Coronary artery (tissue), 2 donors: ENCODE data around the gene PPP2R5A.

Experiments
- DNase-seq: peaks from one replicate; pipeline ENCODE4 v3.0.0-alpha.2; 2017; ENCODE audit warnings: low spot score
- H3K27ac ChIP-seq, 2 donors: fragments of 200-600 bp; sonication (generic); one replicate each; pipeline ENCODE4 v1.5.1; 2016 to 2019
- H3K4me3 ChIP-seq: fragments of 200-600 bp; sonication (generic); 2 replicates; pipeline ENCODE4 v1.5.1; 2016; ENCODE audit warnings: mild to moderate bottlenecking, moderate library complexity
- TF ChIP-seq, protein P1 (sequence below): fragments of 200-600 bp; sonication (generic); IDR thresholded peaks from one replicate; pipeline ENCODE4 v1.5.1; 2019; ENCODE audit warnings: antibody characterized with exemption

Gene PPP2R5A

DNA sequence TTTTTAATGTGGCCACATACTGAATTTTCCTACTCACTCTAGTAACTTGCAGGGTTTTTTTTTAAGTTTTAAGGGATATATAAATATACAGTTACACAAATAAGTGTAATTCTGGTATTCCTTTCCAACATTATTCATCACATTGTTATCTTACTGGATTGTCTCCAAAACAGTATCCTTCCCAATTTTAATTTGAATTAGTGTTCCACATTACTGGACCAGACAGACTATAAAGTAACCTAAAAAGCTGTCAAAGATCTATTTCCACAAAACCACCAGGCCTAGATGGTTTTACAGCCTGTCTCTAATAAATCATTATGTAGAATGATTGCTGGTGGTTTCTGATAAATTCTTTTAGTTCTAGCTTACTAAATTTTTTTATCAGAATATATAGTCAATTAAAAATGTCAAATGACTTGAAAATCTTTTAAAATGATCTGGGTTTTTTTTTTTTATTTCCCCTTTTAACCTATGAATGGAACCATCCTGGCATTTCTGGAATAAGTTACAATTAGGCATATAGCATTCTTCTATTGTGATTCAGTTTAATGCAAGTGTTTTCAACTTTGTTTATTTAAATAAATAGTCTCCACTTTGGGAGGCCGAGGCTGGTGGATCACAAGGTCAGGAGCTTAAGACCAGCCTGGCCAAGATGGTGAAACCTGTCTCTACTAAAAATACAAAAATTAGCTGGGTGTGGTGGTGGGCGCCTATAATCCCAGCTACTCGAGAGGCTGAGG is 70.2 kb downstream of the PPP2R5A start:
- DNase-seq, result no peak
- TF ChIP-seq, protein P1, sequence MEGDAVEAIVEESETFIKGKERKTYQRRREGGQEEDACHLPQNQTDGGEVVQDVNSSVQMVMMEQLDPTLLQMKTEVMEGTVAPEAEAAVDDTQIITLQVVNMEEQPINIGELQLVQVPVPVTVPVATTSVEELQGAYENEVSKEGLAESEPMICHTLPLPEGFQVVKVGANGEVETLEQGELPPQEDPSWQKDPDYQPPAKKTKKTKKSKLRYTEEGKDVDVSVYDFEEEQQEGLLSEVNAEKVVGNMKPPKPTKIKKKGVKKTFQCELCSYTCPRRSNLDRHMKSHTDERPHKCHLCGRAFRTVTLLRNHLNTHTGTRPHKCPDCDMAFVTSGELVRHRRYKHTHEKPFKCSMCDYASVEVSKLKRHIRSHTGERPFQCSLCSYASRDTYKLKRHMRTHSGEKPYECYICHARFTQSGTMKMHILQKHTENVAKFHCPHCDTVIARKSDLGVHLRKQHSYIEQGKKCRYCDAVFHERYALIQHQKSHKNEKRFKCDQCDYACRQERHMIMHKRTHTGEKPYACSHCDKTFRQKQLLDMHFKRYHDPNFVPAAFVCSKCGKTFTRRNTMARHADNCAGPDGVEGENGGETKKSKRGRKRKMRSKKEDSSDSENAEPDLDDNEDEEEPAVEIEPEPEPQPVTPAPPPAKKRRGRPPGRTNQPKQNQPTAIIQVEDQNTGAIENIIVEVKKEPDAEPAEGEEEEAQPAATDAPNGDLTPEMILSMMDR, result no peak
- H3K27ac ChIP-seq, result no peak overlapping the region
- no peak overlapping the region for H3K4me3 ChIP-seq

DNA sequence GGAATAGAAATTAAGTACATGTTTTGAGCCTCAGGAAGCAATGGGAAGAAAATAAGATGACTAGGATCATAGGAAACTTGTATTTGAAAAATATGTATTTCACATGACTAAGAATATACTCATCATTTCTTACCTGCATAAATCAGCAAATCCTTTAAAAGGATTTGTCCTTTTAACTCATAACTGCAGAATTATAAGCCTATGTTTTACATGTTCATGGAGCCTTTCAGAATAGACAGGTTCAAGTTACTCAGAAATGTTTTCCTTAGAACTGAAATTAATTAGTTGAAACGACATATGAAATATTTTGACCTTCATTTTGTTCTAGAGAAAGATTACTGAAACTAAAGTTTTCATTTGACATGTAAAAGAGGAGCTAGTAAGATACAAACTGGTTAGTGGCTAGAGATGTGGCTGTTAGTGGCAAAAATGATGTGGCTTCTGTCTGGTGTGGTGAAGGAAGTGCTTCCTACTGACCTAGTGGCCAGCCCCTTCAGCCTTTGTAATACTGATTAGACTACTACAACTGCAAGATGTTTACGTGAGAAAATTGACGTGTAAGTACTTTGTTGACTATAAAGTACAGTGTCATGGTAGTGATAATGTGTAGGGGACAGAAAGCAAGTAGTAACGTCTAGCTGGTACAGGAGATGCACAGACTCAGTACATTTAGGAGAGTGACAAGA is 74.7 kb downstream of the PPP2R5A start:
- Histone ChIP-seq H3K27ac (no peak overlapping the region), H3K4me3 (no peak overlapping the region)
- TF ChIP-seq, protein P1, result no peak
- DNase-seq, result no peak

DNA sequence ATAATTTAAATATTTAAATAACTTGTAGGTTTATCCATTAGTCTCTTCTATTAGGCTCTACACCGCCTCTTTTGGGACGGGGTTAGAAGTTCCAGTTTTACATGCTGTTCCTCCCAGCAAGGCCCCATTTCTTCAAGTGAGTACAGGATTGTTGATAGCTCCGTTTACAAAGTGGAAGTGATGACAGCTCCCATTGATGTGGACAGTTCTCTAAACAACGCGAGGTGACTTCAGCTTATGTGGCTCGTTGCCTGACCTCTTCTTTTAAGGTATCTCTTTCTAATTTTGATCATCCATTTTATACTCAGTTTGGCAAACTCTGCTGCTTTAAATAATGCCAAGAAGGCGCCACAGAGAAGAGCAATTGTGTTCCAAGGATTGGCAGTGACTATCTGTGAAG is 79.8 kb downstream of the PPP2R5A start:
- TF ChIP-seq, protein P1, result no peak
- DNase-seq, result no peak
- no peak overlapping the region for H3K4me3 ChIP-seq
- H3K27ac ChIP-seq, result no peak overlapping the region

DNA sequence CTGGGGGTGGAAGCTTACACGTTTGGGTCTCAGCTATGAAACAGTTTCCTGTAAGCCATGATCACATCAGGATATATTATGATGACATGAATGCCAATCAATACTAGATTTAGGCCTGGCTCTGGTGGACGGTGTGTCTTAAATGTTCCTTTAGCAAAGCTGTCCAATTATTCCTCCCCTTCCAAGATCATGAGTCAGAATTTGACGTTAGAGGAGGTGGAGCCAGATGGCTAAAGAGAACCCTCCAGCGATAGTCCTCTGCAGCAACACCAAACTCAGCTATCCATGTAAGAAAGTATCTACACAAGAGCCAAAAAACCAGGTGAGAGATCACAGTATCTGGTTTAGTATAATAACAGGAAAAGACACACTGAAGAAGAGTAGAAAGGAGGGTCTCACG is 81.7 kb downstream of the PPP2R5A start:
- DNase-seq, result no peak
- peak overlapping the region; percentile 4 to 51 for H3K27ac ChIP-seq
- TF ChIP-seq, protein P1, result no peak
- no peak overlapping the region for H3K4me3 ChIP-seq

DNA sequence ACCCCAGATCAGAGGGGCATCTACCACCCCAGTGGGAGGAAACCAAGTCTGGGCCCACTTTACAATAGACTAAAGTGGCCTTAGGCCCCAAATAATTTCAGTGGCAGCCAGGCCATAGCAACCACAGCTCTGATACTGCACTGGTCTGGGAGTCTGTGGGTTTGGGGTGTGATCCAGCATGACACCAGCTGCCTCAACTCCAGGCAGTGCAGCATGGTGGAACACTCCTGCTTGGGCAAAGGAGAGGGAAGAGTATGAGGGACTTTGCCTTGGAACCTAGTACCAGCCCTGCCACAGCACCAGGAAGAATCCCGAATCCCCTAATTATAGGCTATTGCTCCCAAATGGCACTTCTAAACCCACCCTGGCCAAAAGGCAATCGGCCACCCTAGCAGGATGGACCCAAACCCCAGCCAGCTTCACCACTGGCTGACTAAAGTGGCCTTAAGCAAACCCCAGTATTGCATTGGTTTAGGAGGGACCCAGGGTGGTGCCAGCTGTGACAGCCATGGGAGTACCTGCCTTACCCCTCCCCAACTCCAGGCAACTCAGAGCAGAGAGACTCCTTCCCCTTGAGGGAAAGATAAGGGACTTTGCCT is 82.4 kb downstream of the PPP2R5A start:
- DNase-seq, result no peak
- TF ChIP-seq, protein P1, result no peak
- Histone ChIP-seq H3K27ac (peak overlapping the region in 1 of 2 donors; percentile 51), H3K4me3 (no peak overlapping the region)

DNA sequence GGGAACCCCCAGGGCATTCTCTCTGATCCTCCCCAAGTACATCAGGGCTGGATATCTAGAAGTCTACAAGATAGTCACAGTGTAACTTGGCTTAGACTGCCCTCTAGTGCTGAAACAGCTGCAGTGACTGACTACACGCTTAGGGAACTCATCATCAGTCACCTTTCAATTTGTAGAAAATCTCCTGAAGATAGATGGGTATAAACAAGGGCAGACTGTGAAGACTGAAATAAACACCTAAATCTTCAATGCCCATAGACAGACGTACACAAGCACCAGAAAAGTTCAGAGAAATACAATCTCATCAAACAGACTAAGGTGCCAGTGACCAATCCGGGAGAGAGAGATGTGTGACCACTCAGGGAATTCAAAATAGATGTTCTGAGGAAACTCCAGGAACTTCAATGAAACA is 82.9 kb downstream of the PPP2R5A start:
- TF ChIP-seq, protein P1, result peak; percentile 75
- Histone ChIP-seq H3K4me3 (no peak overlapping the region), H3K27ac (peak overlapping the region in 1 of 2 donors; percentile 51)
- no peak for DNase-seq
